Measurements from ENCODE around the gene GIT1. TPM values are rescaled to one million over a fixed set of nuclear protein-coding genes. Genes with fewer than 3 reads are reported as not detected.

The GIT1 gene, protein sequence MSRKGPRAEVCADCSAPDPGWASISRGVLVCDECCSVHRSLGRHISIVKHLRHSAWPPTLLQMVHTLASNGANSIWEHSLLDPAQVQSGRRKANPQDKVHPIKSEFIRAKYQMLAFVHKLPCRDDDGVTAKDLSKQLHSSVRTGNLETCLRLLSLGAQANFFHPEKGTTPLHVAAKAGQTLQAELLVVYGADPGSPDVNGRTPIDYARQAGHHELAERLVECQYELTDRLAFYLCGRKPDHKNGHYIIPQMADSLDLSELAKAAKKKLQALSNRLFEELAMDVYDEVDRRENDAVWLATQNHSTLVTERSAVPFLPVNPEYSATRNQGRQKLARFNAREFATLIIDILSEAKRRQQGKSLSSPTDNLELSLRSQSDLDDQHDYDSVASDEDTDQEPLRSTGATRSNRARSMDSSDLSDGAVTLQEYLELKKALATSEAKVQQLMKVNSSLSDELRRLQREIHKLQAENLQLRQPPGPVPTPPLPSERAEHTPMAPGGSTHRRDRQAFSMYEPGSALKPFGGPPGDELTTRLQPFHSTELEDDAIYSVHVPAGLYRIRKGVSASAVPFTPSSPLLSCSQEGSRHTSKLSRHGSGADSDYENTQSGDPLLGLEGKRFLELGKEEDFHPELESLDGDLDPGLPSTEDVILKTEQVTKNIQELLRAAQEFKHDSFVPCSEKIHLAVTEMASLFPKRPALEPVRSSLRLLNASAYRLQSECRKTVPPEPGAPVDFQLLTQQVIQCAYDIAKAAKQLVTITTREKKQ
- total RNA-seq = 27.7 and 40.6 TPM in 2 replicates

DNA sequence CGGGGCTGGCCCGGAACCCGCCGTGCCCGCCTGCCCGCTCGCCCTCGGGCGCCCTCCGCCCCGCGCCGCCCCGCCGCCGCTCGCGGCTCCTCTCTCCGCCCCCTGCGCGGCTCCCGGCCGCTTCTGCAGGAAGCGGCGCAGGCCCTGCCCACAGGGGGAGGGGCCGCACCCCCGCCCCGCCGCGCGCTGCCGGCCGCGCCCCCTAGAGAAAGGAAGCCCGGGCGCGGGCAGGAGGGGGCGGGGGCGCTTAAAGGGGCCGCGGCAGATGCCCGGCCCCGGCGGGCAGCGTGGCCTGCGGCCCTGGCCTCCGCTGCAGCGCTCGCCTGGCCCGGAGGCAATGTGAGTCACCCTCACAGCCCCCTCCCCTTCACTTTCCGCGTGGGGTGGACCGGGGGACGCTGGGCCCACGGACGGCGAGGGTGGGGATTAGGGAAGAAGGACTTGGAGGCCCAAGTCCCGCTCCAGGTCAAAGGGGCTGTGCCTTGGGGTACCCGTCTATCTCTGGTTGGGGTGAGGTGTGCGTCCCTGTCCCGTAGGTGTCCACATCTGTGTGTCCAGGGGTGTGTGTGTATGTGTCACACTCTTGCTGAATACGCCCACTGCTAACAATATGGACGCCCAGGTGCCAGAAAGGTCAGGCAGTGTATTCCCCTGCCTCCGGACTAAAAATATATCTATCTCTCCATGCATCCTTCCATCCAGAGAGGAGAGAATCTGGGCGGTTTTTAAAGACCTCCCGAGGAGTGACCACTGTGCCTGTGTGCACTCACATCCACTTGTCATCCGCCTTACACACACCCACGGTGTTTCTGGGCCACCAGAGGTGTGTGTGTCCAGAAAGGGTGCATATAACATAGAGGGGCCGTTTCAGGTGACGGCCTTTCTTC, at the start of gene GIT1:
Gene GIT1 (minus strand): TSS at position 125 of the 887 bp plus-strand sequence. CDS start 270 bp downstream, outside the sequence.
- peak in 1 of 2 donors; percentile 88 for DNase-seq (ENCODE audit: low read depth in 2 of 2)

DNA sequence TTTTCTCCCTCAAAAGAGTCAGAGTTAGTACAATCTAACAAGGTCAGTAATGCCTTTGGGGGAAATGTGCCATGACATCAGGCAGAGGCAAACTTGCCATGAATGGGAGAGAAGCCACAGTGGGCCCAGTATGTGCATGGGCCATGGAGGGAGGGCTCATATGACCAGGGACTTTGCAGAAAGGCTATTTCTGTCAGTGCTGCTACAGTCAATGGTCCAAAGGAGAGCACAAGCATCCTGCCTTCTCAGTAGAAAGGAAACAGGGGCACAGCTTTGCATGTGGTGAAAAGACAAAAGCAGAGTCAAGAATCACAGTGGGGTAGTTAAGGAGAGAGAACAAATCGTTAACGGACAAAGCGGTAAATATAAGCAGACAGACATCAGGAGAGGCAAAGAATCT, 44.4 kb upstream of the GIT1 start:
- no peak for DNase-seq (ENCODE audit: low read depth in 2 of 2)

DNA sequence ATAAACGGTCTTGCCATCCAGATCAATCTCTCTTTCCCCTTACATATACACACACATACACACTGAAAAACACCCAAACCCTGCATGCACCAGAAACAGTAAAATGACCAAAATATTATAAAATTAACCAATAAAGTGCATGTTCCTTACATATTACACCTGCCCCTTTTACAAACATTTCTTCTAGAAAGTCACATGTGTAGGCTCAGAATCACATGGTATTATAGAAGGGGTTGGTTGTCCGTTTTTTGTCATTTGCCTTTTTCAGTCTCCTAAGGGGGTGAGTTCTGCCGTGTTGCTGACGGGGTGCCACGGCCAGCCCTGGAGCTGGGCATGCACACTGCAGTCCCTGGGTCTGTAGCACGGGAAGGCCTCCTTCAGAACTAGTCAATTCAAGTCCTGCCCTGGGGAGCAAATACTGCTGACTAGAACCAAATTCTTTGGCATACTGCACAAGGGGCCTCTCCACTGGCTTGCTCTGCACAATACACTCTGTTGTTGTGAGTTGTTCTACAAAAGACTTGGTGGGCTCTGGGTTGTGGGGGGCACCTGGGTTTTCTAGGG, 41.3 kb upstream of the GIT1 start:
- no peak for DNase-seq (ENCODE audit: low read depth in 2 of 2)

DNA sequence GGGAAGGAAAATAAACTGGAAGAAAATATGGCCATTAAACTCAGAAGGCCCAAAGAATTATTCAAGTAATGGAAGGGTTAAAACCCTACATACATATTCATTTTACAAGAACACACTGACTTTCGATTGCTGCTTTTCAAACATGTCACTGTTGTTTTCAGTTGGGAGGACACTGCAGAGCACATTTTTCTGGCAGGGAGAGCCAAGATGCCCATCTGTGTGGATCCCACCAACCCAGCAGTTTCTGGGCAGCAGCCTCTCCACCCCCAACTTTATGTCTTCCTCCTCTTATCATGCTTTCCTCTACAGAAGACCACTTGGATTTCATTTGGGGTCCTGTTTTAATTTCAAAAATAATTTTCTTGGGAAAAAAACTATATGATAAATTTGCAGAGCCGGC, 40.4 kb upstream of the GIT1 start:
- no peak for DNase-seq (ENCODE audit: low read depth in 2 of 2)

DNA sequence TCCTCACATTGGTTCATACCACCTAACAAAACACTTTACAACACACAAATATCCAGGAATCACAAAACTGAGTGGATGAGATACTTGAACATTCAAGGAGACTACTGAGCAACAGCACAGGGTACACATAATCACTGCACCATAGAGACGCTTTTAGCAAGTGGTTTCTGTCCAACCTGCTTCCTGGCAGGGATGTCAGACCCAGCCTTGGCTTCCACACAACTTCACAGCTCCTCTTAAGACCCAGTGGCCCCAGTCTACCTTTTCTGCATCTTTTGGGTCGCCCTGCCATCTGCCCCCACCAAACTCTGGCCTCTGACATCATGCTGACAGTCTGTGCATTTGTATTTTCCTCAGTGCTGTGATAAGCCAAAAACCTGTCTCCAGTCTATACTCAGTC, 39.2 kb upstream of the GIT1 start:
- DNase-seq (ENCODE audit: low read depth in 2 of 2) = no peak

DNA sequence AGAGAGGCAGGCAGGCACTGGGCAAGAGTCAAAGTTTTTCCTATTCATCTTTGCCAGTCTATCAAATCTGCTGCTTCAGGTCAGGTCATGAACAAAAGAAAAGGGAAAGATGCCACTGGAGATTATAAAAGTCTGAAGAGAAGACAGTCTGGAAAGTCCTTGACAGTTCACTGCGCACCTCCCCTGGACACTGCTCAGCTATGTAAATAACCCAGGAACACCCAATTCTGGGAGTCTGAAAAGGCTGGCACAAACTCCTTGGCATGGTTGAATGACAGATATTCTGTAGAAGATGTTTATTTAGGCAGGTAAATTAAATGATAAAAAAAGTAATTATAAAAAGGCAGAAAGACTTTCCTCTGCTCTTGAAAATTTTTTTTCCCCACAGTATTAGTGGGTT, 38.5 kb upstream of the GIT1 start:
- no peak for DNase-seq (ENCODE audit: low read depth in 2 of 2)

DNA sequence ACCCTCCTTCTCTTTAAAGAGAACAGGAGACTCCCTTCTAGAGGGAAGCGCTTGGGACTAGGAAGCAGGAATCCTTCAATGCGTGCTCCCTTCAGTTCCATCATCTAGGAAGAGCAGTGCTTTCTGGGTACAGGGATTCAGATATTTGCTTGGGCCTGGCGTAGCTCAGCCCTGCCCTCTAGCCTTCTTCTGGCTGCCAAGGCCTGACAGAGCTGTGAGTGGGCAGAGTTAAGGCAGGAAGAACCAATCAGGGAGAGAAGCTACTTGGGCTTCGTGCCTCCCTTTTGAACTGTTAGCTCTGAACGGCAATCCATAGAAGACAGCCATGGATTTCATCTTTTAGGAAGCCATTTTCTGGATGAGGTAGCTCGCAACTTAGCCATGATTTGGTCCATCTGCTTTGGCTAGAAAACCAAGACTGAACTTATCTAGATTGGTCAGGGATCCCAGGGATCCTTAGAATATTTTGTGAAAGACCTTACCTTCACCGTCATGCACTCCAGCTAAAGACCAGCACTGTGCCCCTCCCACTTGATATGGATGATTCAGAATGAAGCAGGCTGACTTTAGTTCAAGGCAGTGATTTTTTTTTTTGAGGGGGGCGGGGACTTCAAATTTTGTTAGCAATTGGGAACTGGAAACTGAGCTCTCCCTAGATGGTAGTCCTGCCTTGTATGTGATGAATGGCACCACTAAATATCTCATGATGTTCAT, 35.7 kb upstream of the GIT1 start:
- DNase-seq (ENCODE audit: low read depth in 2 of 2) = no peak

DNA sequence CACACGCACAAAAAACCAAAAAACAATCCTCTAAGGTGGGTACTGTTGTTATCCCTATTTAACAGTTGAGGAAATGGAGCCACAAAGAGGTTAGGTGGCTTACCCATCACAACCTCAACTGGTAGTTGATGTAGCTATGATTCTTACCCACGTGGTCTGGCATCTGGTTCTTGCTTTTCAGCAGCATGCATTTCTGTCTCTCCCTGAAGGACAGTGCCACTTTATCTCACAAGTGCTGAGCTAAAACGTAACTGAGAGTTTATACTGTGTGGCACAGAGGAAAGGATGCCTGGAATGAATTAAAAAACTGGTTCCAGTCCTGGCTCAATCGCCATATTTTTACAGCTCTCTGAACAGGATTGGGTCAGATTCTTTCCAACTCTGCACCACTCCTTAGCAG, 35.1 kb upstream of the GIT1 start:
- no peak for DNase-seq (ENCODE audit: low read depth in 2 of 2)

DNA sequence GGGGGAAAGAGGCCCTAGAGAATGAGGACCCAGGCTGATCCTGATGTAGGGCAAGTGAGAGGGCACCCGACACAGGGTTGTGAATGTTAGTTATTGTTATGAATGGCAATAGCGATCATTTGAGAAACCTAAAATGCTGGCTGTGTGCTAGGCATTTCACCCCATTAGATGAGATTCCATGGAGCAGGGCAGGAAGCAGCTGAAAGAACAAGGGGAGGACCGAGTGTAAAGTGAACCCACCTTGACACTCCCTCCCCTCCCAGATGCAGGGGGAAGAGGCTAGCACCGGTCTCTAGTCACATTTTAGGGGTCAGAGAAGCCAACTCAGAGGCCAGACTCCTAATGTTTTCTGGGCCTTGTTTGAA, 33.8 kb upstream of the GIT1 start:
- DNase-seq (ENCODE audit: low read depth in 2 of 2) = no peak

DNA sequence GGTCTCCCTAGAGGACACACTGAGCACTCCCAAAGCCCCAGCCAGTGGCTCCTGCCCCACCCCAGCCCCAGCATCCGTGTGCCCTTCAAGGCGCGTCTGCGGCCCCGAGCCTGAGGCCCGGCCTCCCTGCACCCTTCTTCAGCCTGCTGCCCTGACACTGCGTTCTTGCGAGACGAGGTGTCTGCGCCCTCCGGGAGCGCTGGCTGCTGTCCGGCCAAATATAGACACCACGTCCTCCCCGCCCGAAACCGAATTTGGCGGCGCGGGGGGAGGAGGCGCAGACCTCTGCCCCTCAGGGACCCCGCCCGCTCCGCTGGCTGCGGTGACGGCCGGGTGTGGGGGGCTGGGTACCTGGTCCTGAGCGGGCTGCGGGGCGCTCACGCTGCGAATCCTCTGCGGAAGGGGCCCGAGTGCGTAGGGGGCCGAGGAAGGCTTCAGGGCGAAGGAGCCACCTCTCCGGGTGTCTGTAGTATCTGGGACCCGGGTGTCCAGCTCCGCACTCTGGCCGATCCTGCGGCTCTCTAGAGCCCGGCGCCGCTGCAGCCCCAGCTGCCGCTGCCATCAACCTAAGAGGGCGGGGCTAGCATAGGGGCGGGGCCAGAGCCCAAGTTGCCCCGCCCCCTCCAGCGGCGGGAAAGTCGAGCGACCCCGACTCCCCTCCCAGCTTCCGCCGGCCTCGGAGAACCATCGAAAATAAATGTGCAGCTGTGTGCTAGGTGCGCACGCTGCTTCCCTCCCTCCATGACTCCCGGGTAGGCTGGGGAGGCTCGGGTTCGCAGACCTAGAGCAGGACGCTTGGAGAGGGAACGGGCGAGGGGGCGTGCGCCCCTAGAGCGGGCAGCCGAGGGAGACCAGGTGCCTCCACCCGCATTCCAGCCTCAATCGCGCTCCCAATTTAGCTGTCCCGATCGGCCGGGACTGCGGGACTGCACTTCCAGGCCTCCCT, 33.2 kb upstream of the GIT1 start, which contains the start of gene CORO6:
Gene CORO6 (minus strand): TSS at position 576 of the 946 bp plus-strand sequence. CDS start 1,491 bp downstream, outside the sequence.
- peak in 1 of 2 donors; percentile 53 for DNase-seq (ENCODE audit: low read depth in 2 of 2)

DNA sequence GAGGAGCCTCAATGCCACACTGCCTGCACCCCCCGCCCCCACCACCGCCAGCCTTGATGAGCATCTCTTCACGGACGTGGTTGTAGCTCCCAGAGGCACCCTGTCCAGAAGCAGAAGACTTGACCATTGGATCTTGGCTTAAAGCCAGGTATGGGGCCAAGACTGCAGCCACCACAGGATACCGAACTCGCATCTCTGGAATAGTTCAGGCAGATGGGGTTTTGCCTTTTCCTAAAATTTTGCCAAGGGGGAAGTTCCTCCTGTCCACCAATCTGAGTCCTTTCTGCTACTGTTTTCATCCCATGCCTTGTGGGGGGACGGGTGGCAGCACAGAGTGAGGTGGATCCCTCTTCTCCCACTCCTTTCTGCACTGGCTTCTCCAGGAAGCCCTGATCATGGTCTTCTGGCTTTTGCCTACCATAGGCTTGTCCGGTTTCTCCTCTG, 32.3 kb upstream of the GIT1 start:
- no peak for DNase-seq (ENCODE audit: low read depth in 2 of 2)

DNA sequence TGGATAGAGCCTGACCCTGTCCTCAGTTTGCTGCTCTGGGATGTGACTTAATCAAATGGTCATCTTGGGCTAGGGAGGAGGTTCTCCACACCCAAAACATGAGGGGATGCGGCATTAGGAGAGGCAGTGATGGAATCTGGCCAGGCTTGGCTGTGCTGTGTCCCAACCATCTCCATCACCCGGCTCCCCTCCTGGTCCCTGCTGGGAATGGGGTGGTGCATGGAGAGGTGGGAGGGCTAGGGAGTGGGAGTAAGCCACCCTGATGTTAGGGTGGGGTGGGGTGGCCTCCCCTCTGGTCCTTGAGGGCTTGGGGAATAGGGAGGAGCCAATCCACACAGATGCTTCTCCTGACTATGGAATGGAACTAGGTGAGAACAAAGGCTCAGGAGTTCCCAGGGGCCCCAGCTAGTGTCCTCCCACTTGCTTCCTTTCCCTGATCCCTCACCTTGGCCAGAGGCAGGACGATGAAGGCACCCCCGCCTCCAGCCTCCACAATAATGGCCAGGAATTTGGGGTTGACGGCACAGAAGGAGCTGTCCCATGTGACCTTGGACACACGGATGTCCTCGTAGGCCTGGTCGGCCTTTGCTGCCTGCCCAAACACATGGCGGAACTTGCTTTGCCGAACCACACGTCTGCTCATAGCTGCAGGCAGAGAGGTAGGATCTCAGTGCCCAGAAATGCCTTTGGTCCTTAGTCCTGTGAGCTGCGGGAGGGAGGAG, 31.5 kb upstream of the GIT1 start:
- no peak for DNase-seq (ENCODE audit: low read depth in 2 of 2)

DNA sequence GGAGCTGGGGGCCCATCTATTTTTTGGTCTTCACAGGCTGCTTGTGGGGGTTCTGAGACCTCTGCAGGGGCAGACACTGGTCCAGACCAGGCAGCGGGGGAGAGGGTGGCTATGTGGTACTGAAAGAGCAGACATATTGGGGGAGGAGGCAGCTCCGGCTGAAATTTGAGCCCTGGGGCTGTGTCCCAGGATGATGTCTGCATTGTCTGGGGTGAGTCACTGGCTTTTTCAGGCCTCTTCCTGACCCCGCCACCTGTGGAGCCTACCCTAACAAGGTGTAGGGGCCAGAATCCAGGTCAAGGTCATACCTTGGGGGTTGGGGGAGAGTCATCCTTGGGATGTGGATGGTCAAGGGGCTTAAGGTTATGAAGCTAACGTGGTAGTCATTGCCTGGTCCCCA, 30.8 kb upstream of the GIT1 start:
- no peak for DNase-seq (ENCODE audit: low read depth in 2 of 2)

DNA sequence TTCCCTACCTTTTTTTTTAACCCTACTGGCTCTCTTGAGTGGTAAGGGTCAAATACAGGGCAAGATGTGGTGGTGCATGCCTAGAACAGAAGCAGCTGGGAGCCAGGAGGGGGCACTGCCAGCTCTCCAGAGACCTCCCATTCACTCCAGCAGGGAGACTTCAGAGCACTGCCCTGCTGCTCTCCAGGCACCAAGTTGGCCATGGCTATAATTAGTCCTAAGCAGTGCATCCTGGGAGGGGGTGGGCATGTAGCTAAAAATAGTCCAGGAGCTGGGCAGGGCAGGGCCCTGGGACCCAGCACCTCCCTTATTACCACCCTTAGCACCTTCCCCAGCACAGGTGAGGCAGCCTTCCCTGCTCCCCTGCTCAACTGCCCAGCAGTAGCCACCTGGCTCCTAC, 29.8 kb upstream of the GIT1 start:
- DNase-seq (ENCODE audit: low read depth in 2 of 2) = peak in 1 of 2 donors; percentile 49

DNA sequence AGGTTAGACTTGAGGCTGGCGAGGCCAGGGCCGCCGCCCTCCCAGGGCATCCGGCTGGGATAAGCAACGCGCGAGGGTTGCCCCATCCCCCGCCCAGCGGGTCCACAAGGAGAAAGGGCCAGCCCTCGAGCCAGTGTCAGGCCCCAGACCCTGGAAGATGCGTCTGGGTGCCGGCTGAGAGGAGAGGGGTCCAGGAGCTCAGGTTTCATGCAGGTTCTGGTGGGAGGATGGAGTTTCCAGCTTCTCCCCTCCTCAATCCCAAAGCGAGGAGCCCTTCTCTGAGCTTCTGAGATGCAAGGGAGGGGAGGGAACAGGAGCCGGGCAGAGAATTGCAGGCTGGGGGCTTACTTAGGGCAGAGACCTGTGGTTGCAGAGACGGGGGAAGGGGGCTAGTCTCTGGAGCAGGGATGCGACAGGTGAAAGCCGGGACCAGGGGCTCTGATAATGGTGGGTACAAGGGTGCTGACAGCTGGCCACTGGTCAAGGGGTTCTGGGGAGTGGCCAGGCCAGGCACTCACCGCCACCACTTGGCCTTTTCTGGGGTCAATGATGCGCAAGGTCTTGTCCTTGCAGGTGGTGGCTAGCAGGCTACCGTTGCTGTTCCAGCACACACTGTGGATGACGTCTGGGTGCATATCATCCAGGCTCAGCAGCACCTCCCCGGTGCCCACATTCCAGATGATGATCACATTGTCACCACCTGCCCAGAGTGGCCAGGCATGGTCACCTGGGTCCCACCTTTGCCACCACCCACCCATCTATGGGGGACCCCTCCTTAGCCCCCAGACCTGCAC, 29.0 kb upstream of the GIT1 start:
- DNase-seq (ENCODE audit: low read depth in 2 of 2) = no peak

DNA sequence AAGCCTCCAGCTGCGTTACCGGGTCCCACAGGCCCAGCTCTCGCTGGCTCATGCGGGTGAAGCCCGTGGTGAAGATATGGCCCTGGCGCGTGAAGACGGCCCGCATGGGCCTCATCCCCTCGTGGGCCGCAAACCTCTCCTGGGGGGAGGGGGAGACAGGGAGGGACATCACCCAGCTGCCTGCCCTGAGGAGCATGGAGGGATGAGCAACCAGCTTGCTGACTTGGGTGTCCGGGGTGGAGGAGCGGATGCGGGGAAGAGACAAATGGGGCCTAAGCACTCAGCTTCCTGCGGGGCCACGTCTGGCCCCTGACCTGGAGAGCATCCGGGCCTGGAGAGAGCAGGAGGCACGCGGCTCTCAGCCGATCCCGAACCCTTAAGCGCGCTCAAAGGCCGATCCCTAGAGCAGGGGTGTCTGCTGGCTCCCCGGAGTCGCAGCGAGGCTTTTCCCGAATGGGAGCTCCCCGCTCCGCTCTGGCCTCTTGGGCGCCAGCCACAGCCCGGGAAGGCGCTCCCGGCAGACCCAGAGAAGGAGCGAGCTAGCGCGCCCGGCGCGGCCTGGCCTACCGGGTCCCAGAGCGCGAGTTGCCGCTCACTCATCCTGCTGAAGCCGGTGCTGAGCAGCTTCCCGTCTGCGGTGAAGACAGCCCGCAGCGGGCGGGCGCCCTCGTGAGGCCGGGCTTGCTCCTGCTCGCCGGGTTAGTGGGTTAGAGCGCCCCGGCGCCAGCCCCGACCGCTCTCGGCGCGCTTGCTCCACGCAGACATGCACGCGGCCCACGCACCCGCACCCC, 28.2 kb upstream of the GIT1 start:
- DNase-seq (ENCODE audit: low read depth in 2 of 2) = peak; percentile 23 to 77

DNA sequence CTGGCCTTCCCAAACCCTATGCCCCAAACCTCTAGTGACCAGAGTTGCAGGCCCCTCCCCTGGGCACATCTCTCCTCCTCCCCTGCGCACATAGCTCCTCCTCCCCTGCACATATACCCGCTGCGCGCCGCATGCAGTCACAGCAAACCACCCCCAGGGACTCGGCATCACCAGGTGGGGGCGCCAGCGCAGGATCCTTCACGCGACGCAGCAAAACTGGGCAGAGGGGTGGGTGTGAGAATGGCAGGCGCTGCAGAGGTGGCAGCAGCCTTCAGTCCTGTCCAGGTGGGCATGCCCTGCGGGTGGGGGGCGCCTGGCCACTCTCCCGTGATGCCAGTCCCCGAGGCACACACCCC, 27.7 kb upstream of the GIT1 start:
- DNase-seq (ENCODE audit: low read depth in 2 of 2) = peak; percentile 75 to 89

All from dermis microvascular lymphatic vessel endothelial cell (primary cell).